HAP-1 (cell line): ENCODE results near the gene VCAM1.
"Not testable (repeated sequence)": the region's sequence is repeated elsewhere in the genome, so short reads cannot be mapped to it uniquely, and the experiment has no call there.

Source experiments
- DNase-seq, 2 experiments: peaks; one replicate each; pipeline ENCODE4 v3.0.0-alpha.2; 2016 to 2020; ENCODE audit warnings: low spot score in 2 of 2
- H3K27me3 ChIP-seq: fragments of 250-450 bp; sonication (Bioruptor Pico); 2 replicates; pipeline ENCODE4 v1.5.1; 2020; ENCODE audit warnings: low read depth, mild to moderate bottlenecking, moderate library complexity
- H3K36me3 ChIP-seq: fragments of 250-450 bp; sonication (Bioruptor Pico); replicated peaks from 2 replicates; pipeline ENCODE4 v1.5.1; 2020; ENCODE audit warnings: mild to moderate bottlenecking
- H3K4me1 ChIP-seq: fragments of 250-450 bp; sonication (Bioruptor Pico); 2 replicates; pipeline ENCODE4 v1.5.1; 2020; ENCODE audit warnings: mild to moderate bottlenecking
- H3K4me3 ChIP-seq: fragments of 250-450 bp; sonication (Bioruptor Pico); 2 replicates; pipeline ENCODE4 v1.5.1; 2020; ENCODE audit warnings: mild to moderate bottlenecking, moderate library complexity
- H3K9me3 ChIP-seq: fragments of 250-450 bp; sonication (Bioruptor Pico); 2 replicates; pipeline ENCODE4 v1.5.1; 2020; ENCODE audit warnings: mild to moderate bottlenecking, moderate library complexity
- in situ Hi-C: fragments of 300-500 bp; cut with MboI; formaldehyde crosslinking; loops from 3 replicates; pipeline ENCODE4 v1.14.3; 2020; ENCODE audit warnings: low sequenced_read_pairs, inconsistent platforms, mixed read lengths

The VCAM1 gene

DNA sequence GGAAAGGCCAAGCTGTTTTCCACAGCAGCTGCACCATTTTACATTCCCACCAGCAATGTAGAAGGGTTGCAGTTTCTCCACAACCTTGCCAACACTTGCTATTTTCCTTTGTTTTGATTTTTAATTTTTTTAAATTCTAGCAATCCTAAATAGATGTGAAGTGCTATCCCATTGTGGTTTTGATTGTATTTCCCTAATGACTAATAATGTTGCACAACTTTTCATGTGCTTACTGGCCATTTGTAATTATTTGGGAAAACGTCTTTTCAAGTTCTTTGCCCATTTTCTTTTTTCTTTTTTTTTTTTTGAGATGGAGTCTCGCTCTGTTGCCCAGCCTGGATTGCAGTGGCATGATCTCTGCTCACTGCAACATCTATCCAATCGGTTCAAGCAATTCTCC lies 53.9 kb downstream of the VCAM1 start:
- no peak for DNase-seq
- Histone ChIP-seq H3K4me3 (no peak overlapping the region), H3K4me1 (peaks cover 11% of the 10 kb centered on the region), H3K27me3 (no peaks in the 10 kb centered on the region), H3K9me3 (no peaks in the 10 kb centered on the region), H3K36me3 (no peaks in the 10 kb centered on the region)
- in situ Hi-C loops, result no loop called here

DNA sequence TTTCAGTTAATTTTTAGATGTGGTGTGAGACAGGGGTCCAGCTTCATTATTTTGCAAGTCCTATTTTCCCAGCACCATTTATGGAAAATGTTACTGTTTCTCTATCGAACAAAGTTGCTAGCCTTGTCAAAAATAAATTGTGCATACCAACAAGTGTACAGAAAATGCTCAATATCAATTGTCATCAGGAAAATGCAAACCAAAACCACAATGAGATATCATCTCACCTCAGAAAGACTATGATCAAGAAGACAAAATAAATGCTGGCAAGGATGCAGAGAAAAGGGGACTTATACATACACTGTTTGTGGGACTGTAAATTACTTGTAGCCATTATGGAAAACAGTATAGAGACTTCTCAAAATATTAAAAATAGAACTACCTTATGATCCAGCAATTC lies 54.8 kb downstream of the VCAM1 start:
- Histone ChIP-seq H3K36me3 (no peaks in the 10 kb centered on the region), H3K4me3 (no peak overlapping the region), H3K27me3 (no peaks in the 10 kb centered on the region), H3K9me3 (no peaks in the 10 kb centered on the region), H3K4me1 (peaks cover 11% of the 10 kb centered on the region)
- DNase-seq, result no peak
- in situ Hi-C loops, result no loop called here

DNA sequence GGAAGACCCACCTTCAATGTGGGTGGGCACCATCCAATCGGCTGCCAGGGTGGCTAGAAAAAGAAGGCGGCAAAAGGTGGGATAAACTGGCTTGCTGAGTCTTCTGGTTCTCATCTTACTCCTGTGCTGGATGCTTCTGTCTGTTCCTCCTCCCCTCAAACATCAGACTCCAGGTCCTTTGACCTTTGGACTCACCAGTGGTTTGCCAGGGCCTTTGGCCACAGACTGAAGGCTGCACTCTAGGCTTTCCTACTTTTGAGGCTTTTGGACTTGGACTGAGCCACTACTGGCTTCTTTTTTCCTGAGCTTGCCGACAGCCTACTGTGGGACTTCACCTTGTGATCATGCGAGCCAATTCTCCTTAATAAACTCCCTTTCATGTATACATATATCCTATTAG lies 55.9 kb downstream of the VCAM1 start:
- H3K9me3 ChIP-seq, result no peaks in the 10 kb centered on the region
- in situ Hi-C loops, result no loop called here
- no peaks in the 10 kb centered on the region for H3K27me3 ChIP-seq
- no peak overlapping the region for H3K4me3 ChIP-seq
- no peaks in the 10 kb centered on the region for H3K36me3 ChIP-seq
- peaks cover 13% of the 10 kb centered on the region for H3K4me1 ChIP-seq
- no peak for DNase-seq

DNA sequence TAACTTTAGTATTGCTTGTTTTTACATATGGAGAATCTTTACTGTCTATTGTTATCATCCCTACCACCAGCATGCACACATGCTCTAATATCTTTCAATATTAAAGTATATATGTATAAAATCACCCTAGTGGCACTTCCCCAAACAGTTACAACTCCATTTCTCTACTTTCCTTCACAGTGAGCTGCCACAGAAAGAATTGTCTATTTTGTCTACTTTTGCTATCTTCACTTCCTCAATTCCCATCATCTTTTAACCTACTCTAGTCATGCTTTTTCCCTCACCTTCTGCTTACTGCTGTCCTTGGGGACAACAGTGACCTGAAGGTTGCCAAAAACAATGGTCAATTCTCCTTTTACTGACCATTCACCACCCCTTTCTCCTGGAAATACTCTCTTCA lies 59.2 kb downstream of the VCAM1 start:
- Histone ChIP-seq H3K4me1 (peaks cover 43% of the 10 kb centered on the region), H3K4me3 (no peak overlapping the region), H3K9me3 (no peaks in the 10 kb centered on the region), H3K27me3 (no peaks in the 10 kb centered on the region), H3K36me3 (no peaks in the 10 kb centered on the region)
- in situ Hi-C loops, result no loop called here
- no peak for DNase-seq

DNA sequence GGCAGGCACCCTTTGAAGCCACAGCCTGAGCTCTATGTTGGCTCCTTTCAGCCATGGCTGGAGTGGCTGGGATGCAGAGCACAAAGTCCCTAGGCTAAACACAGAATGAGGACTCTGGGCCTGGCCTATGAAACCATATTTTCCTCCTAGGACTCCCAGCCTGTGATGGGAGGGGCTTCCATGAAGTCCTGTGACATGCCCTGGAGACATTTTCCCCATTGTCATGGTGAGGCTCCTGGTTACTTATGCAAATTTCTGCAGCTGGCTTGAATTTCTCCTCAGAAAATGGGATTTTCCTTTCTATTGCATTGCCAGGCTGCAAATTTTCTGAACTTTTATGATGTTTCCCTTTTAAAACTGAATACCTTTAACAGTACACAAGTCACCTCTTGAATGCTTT lies 61.3 kb downstream of the VCAM1 start:
- no peaks in the 10 kb centered on the region for H3K9me3 ChIP-seq
- no peaks in the 10 kb centered on the region for H3K36me3 ChIP-seq
- peaks cover 52% of the 10 kb centered on the region for H3K4me1 ChIP-seq
- H3K27me3 ChIP-seq, result no peaks in the 10 kb centered on the region
- in situ Hi-C loops, result no loop called here
- DNase-seq, result peak; percentile 74 to 89
- H3K4me3 ChIP-seq, result no peak overlapping the region

DNA sequence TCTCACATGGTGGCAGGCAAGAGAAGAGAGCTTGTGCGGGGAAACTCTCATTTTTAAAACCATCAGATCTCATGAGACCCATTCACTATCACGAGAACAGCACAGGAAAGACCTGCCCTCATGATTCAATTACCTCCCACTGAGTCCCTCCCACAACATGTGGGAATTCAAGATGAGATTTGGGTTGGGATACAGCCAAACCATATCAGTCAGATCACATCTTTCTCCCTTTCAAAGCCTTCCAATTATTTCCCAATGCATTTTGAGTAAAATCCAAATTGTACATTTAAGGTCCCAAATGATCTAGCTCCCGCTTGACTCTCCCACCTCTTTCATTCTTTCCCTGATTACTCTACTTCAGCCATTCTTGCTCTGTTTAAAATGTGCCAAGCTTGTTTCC lies 62.2 kb downstream of the VCAM1 start:
- in situ Hi-C loops, H3K36me3 ChIP-seq, H3K9me3 ChIP-seq, H3K4me3 ChIP-seq, H3K27me3 ChIP-seq, DNase-seq: not testable (repeated sequence)
- peaks cover 55% of the 10 kb centered on the region for H3K4me1 ChIP-seq

DNA sequence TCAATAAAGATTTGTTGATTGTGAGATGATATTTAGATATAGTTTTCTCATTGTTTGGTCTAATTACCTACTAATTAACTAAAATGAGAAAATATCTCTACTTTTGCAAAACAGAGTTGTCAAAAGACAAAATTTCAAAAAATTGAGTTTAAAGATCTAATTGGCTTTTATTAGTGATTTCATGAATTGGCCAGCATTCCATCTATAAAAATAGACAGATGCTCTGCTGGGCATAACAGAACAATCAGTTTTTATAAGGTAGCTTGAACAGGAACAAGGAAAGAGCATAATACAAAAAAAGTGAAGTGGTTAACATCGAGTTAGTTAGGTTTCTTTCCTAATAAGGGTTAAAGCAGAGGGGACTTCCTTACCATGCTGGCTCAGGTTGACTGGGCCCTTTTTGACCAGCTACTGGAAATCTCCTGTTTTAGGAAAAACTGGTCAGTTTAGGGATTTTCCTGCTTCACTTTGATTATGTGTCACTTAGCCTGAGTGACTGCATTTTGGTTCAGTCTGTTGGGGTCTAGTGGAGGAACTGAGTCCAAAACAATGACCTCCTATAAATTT lies 63.0 kb downstream of the VCAM1 start:
- H3K4me1 ChIP-seq, result peaks cover 49% of the 10 kb centered on the region
- H3K9me3 ChIP-seq, result no peaks in the 10 kb centered on the region
- no peaks in the 10 kb centered on the region for H3K36me3 ChIP-seq
- no peak overlapping the region for H3K4me3 ChIP-seq
- DNase-seq, result no peak
- no peaks in the 10 kb centered on the region for H3K27me3 ChIP-seq
- in situ Hi-C loops, result no loop called here

DNA sequence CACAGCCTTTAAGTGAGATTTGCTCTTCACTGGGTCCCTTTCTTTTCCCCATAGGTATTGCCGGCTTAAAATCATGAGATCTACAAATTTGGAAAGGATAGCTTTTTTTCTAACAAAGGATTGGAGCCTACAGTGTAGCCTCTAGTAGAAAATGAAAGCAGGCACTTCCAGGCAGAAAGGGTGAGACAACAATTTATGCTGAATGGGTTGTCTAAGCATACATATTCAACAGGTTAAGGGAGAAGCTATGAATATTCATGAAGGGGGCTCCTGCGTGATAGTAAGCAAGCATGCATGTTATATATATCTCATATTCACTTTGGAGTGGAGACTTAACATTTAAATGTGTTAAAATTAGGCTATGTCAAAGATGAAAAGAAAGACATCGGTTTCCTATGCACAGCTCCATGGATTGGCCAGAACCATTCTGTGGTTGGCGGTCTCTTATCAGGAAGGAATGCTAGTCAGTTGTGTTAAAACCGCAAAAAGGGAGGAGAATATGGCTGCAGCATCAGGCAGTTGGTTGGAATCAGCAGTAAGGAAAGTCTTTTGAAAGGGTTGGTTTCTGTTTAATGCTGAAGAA lies 66.0 kb downstream of the VCAM1 start:
- peaks cover 57% of the 10 kb centered on the region for H3K4me1 ChIP-seq
- H3K36me3 ChIP-seq, result no peaks in the 10 kb centered on the region
- DNase-seq, result peak; percentile 70 to 84
- H3K9me3 ChIP-seq, result no peaks in the 10 kb centered on the region
- no peaks in the 10 kb centered on the region for H3K27me3 ChIP-seq
- H3K4me3 ChIP-seq, result no peak overlapping the region
- in situ Hi-C loops, result no loop called here

DNA sequence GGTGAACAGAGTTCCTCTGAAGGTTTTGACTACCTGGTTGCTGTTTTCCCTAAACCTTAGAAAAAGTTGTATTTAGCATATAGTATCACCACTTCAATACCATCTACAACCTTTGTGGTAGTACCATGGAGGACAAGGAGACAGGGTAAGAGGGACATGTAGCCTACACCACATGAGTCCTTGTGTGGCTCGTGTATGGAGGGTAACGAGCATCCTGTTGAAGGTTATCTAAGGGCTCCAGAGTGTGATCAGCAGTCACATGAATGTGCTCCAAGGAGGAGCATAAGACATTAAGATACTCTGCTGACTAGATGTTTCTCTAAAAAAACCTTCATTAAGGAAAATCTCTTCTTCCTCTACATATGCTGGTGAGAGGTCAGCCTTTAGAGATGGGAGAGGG lies 67.3 kb downstream of the VCAM1 start:
- in situ Hi-C loops, result no loop called here
- Histone ChIP-seq H3K9me3 (no peaks in the 10 kb centered on the region), H3K27me3 (no peaks in the 10 kb centered on the region), H3K4me3 (no peak overlapping the region), H3K36me3 (no peaks in the 10 kb centered on the region), H3K4me1 (peaks cover 47% of the 10 kb centered on the region)
- DNase-seq, result no peak
